ENCODE measurements around the gene CCL1. TPM values are rescaled to one million over a fixed set of nuclear protein-coding genes. Genes with fewer than 3 reads are reported as not detected.
A peak's percentile ranks its signal among the peaks of the same experiment; 100 is the strongest.
"Not testable (repeated sequence)": the region's sequence is repeated elsewhere in the genome, so short reads cannot be mapped to it uniquely, and the experiment has no call there.

The CCL1 gene
- total RNA-seq, 2 experiments from 2014 or later, result not detected

- H3K9me3 Mint-ChIP-seq; H3K36me3 Mint-ChIP-seq; ATAC-seq (ENCODE audit: low read depth); DNase-seq; H3K27ac Mint-ChIP-seq; H3K4me1 Mint-ChIP-seq; POLR2A ChIA-PET; H3K4me3 Mint-ChIP-seq: not testable (repeated sequence)
- H3K27me3 Mint-ChIP-seq, result peaks cover 18% of the 10 kb centered on the region
Measured at GRCh38 chr17:34327580-34327979, 35.5 kb downstream of the CCL1 start.

- Mint-ChIP-seq H3K27me3 (peaks cover 13% of the 10 kb centered on the region), H3K27ac (no peak overlapping the region), H3K4me3 (no peak overlapping the region), H3K9me3 (no peaks in the 10 kb centered on the region), H3K4me1 (no peaks in the 10 kb centered on the region), H3K36me3 (no peaks in the 10 kb centered on the region)
- ATAC-seq (ENCODE audit: low read depth) (no peak), DNase-seq (no peak)
- POLR2A ChIA-PET, result no interaction called here
Measured at GRCh38 chr17:34321964-34322363, 41.1 kb downstream of the CCL1 start.

GRCh38 chr17:34319039-34319483 is 44.0 kb downstream of the CCL1 start, which contains the start of gene CCL8:
Gene CCL8, plus strand, starts transcription at chr17:34319435. Its CDS starts 67 bp downstream, at chr17:34319502.
- ATAC-seq (ENCODE audit: low read depth), result no peak
- Mint-ChIP-seq H3K9me3 (no peaks in the 10 kb centered on the region), H3K36me3 (no peaks in the 10 kb centered on the region), H3K27me3 (peaks cover 27% of the 10 kb centered on the region), H3K4me3 (no peak within 1 kb of the TSS), H3K27ac (peak within 1 kb of the TSS; percentile 55), H3K4me1 (no peaks in the 10 kb centered on the region)
- DNase-seq, result no peak
- POLR2A ChIA-PET, result no interaction called here

GRCh38 chr17:34318474-34318873 is 44.6 kb downstream of the CCL1 start:
- Mint-ChIP-seq H3K27ac (no peak overlapping the region), H3K9me3 (no peaks in the 10 kb centered on the region), H3K36me3 (no peaks in the 10 kb centered on the region), H3K4me3 (no peak overlapping the region), H3K27me3 (peaks cover 29% of the 10 kb centered on the region), H3K4me1 (no peaks in the 10 kb centered on the region)
- DNase-seq (no peak), ATAC-seq (ENCODE audit: low read depth) (no peak)
- POLR2A ChIA-PET, result no interaction called here

- Mint-ChIP-seq H3K36me3 (no peaks in the 10 kb centered on the region), H3K4me1 (peaks cover 2% of the 10 kb centered on the region), H3K27me3 (peaks cover 39% of the 10 kb centered on the region), H3K4me3 (no peak overlapping the region), H3K9me3 (no peaks in the 10 kb centered on the region), H3K27ac (no peak overlapping the region)
- POLR2A ChIA-PET, result no interaction called here
- no peak for DNase-seq
- ATAC-seq (ENCODE audit: low read depth), result no peak
Measured at GRCh38 chr17:34314279-34314678, 48.8 kb downstream of the CCL1 start.

- POLR2A ChIA-PET, result no interaction called here
- Mint-ChIP-seq H3K27me3 (peaks cover 39% of the 10 kb centered on the region), H3K4me1 (peaks cover 2% of the 10 kb centered on the region), H3K36me3 (no peaks in the 10 kb centered on the region), H3K27ac (no peak overlapping the region), H3K4me3 (no peak overlapping the region), H3K9me3 (no peaks in the 10 kb centered on the region)
- DNase-seq (no peak), ATAC-seq (ENCODE audit: low read depth) (no peak)
Measured at GRCh38 chr17:34313164-34313563, 49.9 kb downstream of the CCL1 start.

GRCh38 chr17:34312080-34312479 is 51.0 kb downstream of the CCL1 start:
- Mint-ChIP-seq H3K36me3 (no peaks in the 10 kb centered on the region), H3K27ac (no peak overlapping the region), H3K4me1 (peaks cover 6% of the 10 kb centered on the region), H3K4me3 (no peak overlapping the region), H3K9me3 (no peaks in the 10 kb centered on the region), H3K27me3 (peaks cover 31% of the 10 kb centered on the region)
- DNase-seq, result no peak
- POLR2A ChIA-PET, result no interaction called here
- no peak for ATAC-seq (ENCODE audit: low read depth)

GRCh38 chr17:34311291-34311690 is 51.7 kb downstream of the CCL1 start:
- DNase-seq, result no peak
- no peaks in the 10 kb centered on the region for H3K36me3 Mint-ChIP-seq
- peaks cover 7% of the 10 kb centered on the region for H3K4me1 Mint-ChIP-seq
- no peak overlapping the region for H3K4me3 Mint-ChIP-seq
- POLR2A ChIA-PET, result no interaction called here
- H3K9me3 Mint-ChIP-seq, result no peaks in the 10 kb centered on the region
- no peak overlapping the region for H3K27ac Mint-ChIP-seq
- no peak for ATAC-seq (ENCODE audit: low read depth)
- peaks cover 31% of the 10 kb centered on the region for H3K27me3 Mint-ChIP-seq

Other genes with a start within 250 kb of the CCL1 start
- gene CCL2, start 107.9 kb downstream of the CCL1 start, total RNA-seq, result 1 to 10 TPM; 6.9 to 9.4 TPM
- gene CCL7, start 93.0 kb downstream of the CCL1 start, total RNA-seq, result not detected
- gene CCL11, start 77.5 kb downstream of the CCL1 start, total RNA-seq, result not detected
- gene CCL8, start 43.8 kb downstream of the CCL1 start, total RNA-seq, result not detected
- gene CCL13, start 6.8 kb downstream of the CCL1 start, total RNA-seq, result not detected
- under 1 TPM in 1 of 2 experiments, not detected in 1; 0.06 TPM for gene TMEM132E, start 216.3 kb upstream of the CCL1 start, total RNA-seq

All from activated naive CD8-positive, alpha-beta T cell treated with anti-CD3 and anti-CD28 coated beads, Interleukin-2, amount 10 ng/mL, durations not matched to agents 7 days and 5 days (primary cell).